GM18870 (cell line): ENCODE data around the gene RBKS.
"Not testable (repeated sequence)": the region's sequence is repeated elsewhere in the genome, so short reads cannot be mapped to it uniquely, and the experiment has no call there.

Experiments
- ATAC-seq: cut with Tn5 transposase; IDR thresholded peaks from one replicate; pipeline ENCODE4 v1.9.1; 2021; ENCODE audit warnings: moderate library complexity; ENCODE audit not compliant: unreplicated experiment

RBKS gene

DNA sequence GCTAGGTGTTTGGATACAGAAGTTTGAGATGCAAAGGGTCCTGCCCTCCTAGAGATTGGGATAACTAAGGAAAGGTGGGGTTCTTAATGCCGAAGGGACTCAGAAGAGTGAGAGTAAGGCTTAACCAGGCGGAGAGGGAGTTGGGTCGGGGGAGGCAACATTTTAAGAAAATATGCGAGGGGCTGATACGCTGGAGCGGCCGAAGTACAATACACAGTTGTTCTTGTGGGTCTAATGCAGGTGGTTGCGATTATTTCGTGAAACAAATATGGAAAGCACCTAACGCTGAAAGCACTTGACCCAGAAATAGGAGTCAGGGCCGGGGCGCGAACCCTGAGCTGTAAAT is 119.0 kb downstream of the RBKS start:
- ATAC-seq: no peak

- no peak for ATAC-seq
These were observed 123.9 kb downstream of the RBKS start for GRCh38 chr2:27766287-27766661.

GRCh38 chr2:27765621-27766286 is 124.4 kb downstream of the RBKS start:
- ATAC-seq: no peak

- not testable (repeated sequence) for ATAC-seq
These were observed 125.7 kb downstream of the RBKS start for GRCh38 chr2:27764526-27764925.

DNA sequence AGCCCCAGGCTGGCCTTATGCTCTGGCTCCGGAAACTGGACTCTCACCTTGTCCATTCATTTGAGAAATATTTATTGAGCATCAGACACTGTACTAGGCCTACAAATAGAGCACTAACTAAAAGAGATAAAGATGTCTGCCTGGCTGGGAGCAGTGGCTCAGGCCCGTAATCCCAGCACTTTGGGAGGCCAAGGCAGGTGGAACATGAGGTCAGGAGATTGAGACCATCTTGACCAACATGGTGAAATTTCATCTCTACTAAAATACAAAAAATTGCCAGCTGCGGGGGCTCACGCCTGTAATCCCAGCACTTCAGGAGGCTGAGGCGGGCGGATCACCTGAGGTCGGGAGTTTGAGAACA is 126.3 kb downstream of the RBKS start:
- no peak for ATAC-seq

- no peak for ATAC-seq
These were observed 127.0 kb downstream of the RBKS start for GRCh38 chr2:27762951-27763906.

DNA sequence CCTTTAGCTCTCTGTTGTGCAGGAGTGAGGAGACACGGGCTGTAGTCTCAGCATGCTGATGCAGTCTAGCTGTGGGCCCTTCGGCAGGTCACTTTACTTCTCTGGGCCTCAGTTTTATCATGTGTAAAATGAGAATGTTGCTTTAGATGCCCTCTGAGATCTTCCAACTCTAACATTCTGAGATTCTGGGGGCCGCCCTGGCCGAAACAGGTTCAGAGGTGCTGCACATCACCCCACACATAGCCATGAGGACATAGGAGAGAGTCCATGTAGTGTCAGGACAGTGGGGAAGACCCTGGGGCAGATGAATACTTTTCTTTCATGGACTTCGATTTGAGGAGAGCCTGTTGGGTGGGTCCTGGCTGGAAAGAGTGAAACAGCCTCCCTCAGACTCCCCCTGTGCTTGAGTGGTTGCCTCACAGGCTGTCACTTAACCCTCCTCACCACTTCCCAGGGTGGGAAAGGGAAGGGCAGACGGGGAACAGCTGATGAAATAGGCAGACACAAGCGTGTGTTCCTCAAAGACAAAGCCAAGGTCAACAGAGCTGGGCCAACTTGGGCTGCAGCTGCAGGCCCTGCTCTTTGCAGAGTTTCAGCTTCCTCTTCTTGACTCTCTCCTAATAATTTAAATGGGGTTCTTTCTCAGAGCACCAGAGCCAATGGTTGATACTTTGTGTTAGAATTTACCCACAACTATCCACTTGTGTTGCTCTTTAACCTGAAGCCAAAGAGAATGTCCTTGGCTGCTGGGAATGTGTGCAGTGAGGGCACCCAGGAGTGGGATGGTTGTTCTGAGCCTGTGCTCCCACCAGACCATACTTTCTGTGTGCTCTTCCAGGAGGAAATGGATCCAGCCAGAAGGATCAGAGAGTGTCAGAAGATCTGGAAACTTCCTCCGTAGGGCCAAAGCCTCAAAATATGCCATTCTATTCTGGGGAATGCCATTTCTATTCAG is 133.4 kb downstream of the RBKS start:
- no peak for ATAC-seq

DNA sequence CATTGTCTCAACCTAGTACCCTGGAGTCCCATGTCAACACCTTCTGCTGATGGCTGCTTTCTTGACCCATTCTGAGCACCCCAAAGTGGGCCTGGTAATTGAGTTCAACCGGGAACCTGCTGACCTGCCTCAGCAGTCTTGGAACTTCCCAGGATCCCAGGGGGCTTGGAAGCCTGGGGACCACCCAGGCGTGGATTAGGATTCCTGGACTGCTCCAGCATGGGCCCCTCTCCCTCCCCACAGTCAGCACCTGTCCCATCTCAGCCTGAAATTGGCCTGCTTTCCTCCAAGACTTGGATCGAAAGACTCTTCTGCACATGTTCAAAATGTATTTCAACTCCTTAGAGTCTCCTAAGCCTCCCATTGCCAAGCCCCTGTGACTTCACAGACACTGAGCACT is 134.1 kb downstream of the RBKS start:
- ATAC-seq: no peak

DNA sequence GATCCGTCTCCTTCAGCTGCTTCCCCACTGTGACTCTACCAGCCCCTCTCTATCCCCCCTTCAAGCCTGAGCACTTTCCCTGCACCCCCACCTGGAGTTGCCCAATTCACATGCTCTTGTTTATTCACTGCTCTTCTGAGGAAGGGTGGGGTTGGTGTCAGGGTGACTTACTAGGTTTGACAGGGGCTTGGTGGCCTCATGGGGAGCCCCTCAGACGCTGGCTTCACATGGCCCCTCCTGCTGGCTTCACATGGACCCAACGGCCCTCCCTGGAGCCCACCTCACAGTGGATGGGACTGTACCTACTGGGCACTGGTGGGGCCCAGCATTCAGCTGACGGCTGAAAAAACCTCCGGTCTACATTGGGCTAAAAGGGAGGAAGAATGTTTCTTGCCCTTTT is 135.4 kb downstream of the RBKS start:
- ATAC-seq: no peak

DNA sequence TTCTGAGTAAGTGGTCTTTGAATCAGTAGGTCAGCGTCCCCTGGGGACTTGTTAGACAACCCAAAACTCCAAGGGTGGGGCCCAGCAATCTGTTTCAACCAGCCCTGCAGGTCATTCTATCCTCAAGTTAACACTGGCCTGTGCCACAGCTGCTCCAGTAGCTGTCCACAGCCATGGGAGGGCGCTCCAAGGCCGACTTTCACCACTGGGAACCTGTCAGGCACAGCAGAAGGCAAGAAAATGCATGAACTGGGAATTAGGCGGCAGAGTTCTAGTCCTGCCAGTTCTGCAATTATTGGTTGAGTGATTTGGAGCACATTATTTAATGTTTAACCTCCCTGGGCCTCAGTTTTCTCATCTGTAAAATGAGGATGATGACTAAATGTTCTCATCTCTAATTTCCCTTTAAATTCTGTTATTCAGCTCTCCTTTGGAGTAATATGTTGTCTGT is 136.0 kb downstream of the RBKS start:
- no peak for ATAC-seq

GRCh38 chr2:27752551-27753237 is 137.5 kb downstream of the RBKS start:
- no peak for ATAC-seq

- no peak for ATAC-seq
These were observed 138.8 kb downstream of the RBKS start for GRCh38 chr2:27751377-27751776.

GRCh38 chr2:27748803-27749554 is 141.2 kb downstream of the RBKS start:
- not testable (repeated sequence) for ATAC-seq

GRCh38 chr2:27747827-27748352 is 142.3 kb downstream of the RBKS start:
- ATAC-seq: no peak

DNA sequence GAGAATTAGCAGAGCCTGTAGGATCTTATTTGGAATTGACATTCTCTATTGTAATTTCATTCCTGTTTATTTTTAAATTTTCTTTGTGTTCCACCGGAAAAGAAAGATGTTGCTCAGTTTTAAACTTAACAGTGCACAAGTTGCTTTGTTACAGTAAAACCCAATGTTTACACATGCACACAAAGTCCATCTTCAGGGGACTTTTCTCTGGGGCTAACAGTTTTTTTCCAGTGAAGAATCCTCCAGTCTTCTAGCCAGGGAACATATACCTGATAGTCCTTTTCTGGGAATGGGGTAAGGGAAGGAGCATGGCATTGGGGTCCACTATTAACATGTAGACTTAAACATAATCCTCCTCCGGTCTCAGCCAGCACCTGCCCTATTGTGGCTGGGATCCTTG is 143.9 kb downstream of the RBKS start:
- no peak for ATAC-seq

DNA sequence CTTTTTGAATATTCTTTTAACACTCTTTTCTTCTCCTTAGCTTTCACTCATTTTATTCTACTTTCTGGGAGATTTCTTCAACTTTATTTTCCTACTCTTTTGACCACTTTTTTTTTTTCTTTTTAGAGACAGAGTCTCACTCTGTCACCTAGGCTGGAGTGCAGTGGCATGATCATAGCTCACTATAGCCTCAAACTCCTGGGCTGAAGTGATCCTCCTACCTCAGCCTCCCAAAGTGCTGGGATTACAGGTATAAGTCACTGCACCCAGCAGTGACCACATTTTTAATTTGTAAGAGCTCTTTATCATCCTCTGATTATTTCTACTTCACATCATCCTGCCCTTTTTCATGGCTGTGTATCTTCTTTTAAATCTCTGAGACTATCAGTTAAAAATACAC is 144.7 kb downstream of the RBKS start:
- not testable (repeated sequence) for ATAC-seq

DNA sequence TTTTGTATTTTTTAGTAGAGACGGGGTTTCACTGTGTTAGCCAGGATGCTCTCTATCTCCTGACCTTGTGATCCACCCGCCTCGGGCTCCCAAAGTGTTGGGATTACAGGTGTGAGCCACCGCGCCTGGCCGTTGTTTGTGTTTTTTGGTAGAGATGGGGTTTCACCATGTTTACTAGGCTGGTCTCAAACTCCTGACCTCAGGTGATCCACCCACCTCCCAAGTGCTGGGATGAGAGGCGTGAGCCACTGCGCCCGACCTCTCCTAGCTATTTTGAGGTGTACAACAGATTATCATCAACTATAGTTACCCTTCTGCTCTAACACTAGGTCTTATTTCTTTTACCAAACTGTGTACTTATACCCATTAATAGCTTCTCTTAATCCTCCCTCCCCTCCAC is 147.6 kb downstream of the RBKS start:
- no peak for ATAC-seq

- no peak for ATAC-seq
These were observed 148.5 kb downstream of the RBKS start for GRCh38 chr2:27741673-27742072.

- no peak for ATAC-seq
These were observed 151.2 kb downstream of the RBKS start for GRCh38 chr2:27739058-27739373.
